ENCODE measurements around the gene DMRTC2. TPM values are rescaled to one million over a fixed set of nuclear protein-coding genes. Genes with fewer than 3 reads are reported as not detected.
A peak's percentile ranks its signal among the peaks of the same experiment; 100 is the strongest.

DMRTC2 gene
- total and polyA plus RNA-seq, 9 of the 15 experiments (the other 6 are each of a cell fraction or from before 2014, with no cell fraction given), result 0.03 TPM; not detected in 8

GRCh38 chr19:41896581-41896942, 51.7 kb downstream of the DMRTC2 start:
- ChIA-PET CTCF (ENCODE audit: low intra/inter-chr PET ratio) (no interaction called here), POLR2A (no interaction called here)
- Histone ChIP-seq H3K4me3 (no peak overlapping the region), H3K9ac (ENCODE audit: insufficient read depth in 1 of 2, low read depth in 2 of 2, low read length in 2 of 2) (peak overlapping the region in 1 of 2 experiments; percentile 52; a peak in 1 of 4 replicates), H3K27me3 (ENCODE audit: control insufficient read depth in 2 of 2, insufficient read depth in 2 of 2, low read length in 2 of 2) (no peaks in the 10 kb centered on the region), H3K4me1 (replicated peaks in 1 of 2; ENCODE audit: control insufficient read depth in 2 of 2, insufficient read depth in 2 of 2, low read length in 2 of 2) (peaks cover 0 to 26% of the 10 kb centered on the region in 2 experiments; a peak in 2 of 5 replicates), H3K9me1 (ENCODE audit: control insufficient read depth, insufficient read depth, low read length) (no peaks in the 10 kb centered on the region), H3K79me2 (ENCODE audit: control insufficient read depth, insufficient read depth, low read length) (no peaks in the 10 kb centered on the region), H2AFZ (ENCODE audit: low read depth, low read length) (no peak overlapping the region), H3K9me3 (replicated peaks; ENCODE audit: control insufficient read depth, insufficient read depth, low read depth, low read length) (no peaks in the 10 kb centered on the region), H3K4me2 (ENCODE audit: insufficient read depth, low read length) (no peak overlapping the region), H3K27ac (ENCODE audit: extremely low read depth, low read depth, low read length) (no peak overlapping the region), H4K20me1 (replicated peaks; ENCODE audit: control insufficient read depth, insufficient read depth, low read length) (no peaks in the 10 kb centered on the region), H3K36me3 (ENCODE audit: control insufficient read depth, insufficient read depth, low read length) (peaks cover 78% of the 10 kb centered on the region)
- WGBS (ENCODE audit: insufficient coverage, low coverage, missing lambda C conversion rate), result no CpG with 5 or more reads among the region's 1 CpG
- ATAC-seq (no peak), FAIRE-seq (no peak), DNase-seq (ENCODE audit: extremely low read depth in 1 of 4, low spot score in 3 of 4) (no peak)
- TF ChIP-seq ZNF518B (CRISPR knock-in tag; IDR thresholded peaks at IDR 0.05), result no peak
- peak; percentile 28 for TF ChIP-seq POLR2B (IDR thresholded peaks at IDR 0.05; ENCODE audit: low read depth, partially characterized antibody)
- no TSS peak for BruUV-seq (replicated peaks)
- in situ Hi-C loops (cut with MboI) (no loop called here), intact Hi-C loops (cut with micrococcal nuclease) (no loop called here)
